ENCODE measurements around the gene MAP3K4.

Gene MAP3K4

GRCh38 chr6:161151660-161152526 is 160.3 kb downstream of the MAP3K4 start:
- Histone ChIP-seq H3K27me3 (ENCODE audit: control insufficient read depth, insufficient read depth, low read length) (no peaks in the 10 kb centered on the region), H3K27ac (ENCODE audit: low read depth, low read length) (no peak overlapping the region), H3K4me1 (ENCODE audit: control insufficient read depth, insufficient read depth, low read length) (no peaks in the 10 kb centered on the region), H3K9me3 (ENCODE audit: control insufficient read depth, insufficient read depth, low read length) (no peaks in the 10 kb centered on the region), H3K4me3 (ENCODE audit: low read depth, low read length) (no peak overlapping the region), H3K9ac (ENCODE audit: low read depth, low read length) (no peak overlapping the region), H3K36me3 (ENCODE audit: control insufficient read depth, insufficient read depth, low read length) (peaks cover 65% of the 10 kb centered on the region)

GRCh38 chr6:161152527-161152862 is 160.9 kb downstream of the MAP3K4 start:
- peaks cover 60% of the 10 kb centered on the region for H3K36me3 ChIP-seq (ENCODE audit: control insufficient read depth, insufficient read depth, low read length)
- H3K4me3 ChIP-seq (ENCODE audit: low read depth, low read length) = no peak overlapping the region
- H3K27me3 ChIP-seq (ENCODE audit: control insufficient read depth, insufficient read depth, low read length) = no peaks in the 10 kb centered on the region
- no peak overlapping the region for H3K27ac ChIP-seq (ENCODE audit: low read depth, low read length)
- H3K9me3 ChIP-seq (ENCODE audit: control insufficient read depth, insufficient read depth, low read length) = no peaks in the 10 kb centered on the region
- no peaks in the 10 kb centered on the region for H3K4me1 ChIP-seq (ENCODE audit: control insufficient read depth, insufficient read depth, low read length)
- H3K9ac ChIP-seq (ENCODE audit: low read depth, low read length) = no peak overlapping the region

- H3K9me3 ChIP-seq (ENCODE audit: control insufficient read depth, insufficient read depth, low read length) = no peaks in the 10 kb centered on the region; the same call in 1 of the 2 replicates
- H3K27me3 ChIP-seq (ENCODE audit: control insufficient read depth, insufficient read depth, low read length) = no peaks in the 10 kb centered on the region
- peaks cover 60% of the 10 kb centered on the region for H3K36me3 ChIP-seq (ENCODE audit: control insufficient read depth, insufficient read depth, low read length)
- no peaks in the 10 kb centered on the region for H3K4me1 ChIP-seq (ENCODE audit: control insufficient read depth, insufficient read depth, low read length)
- H3K4me3 ChIP-seq (ENCODE audit: low read depth, low read length) = no peak overlapping the region
- no peak overlapping the region for H3K9ac ChIP-seq (ENCODE audit: low read depth, low read length)
- no peak overlapping the region for H3K27ac ChIP-seq (ENCODE audit: low read depth, low read length)
These were observed 161.5 kb downstream of the MAP3K4 start for GRCh38 chr6:161152907-161153662.

- Histone ChIP-seq H3K4me3 (ENCODE audit: low read depth, low read length) (no peak overlapping the region), H3K36me3 (ENCODE audit: control insufficient read depth, insufficient read depth, low read length) (peaks cover 54% of the 10 kb centered on the region), H3K27ac (ENCODE audit: low read depth, low read length) (no peak overlapping the region), H3K9ac (ENCODE audit: low read depth, low read length) (no peak overlapping the region), H3K27me3 (ENCODE audit: control insufficient read depth, insufficient read depth, low read length) (no peaks in the 10 kb centered on the region), H3K9me3 (ENCODE audit: control insufficient read depth, insufficient read depth, low read length) (no peaks in the 10 kb centered on the region; the same call in 1 of the 2 replicates), H3K4me1 (ENCODE audit: control insufficient read depth, insufficient read depth, low read length) (no peaks in the 10 kb centered on the region)
These were observed 162.2 kb downstream of the MAP3K4 start for GRCh38 chr6:161153725-161154124.

- no peaks in the 10 kb centered on the region; the same call in 1 of the 2 replicates for H3K9me3 ChIP-seq (ENCODE audit: control insufficient read depth, insufficient read depth, low read length)
- no peaks in the 10 kb centered on the region for H3K4me1 ChIP-seq (ENCODE audit: control insufficient read depth, insufficient read depth, low read length)
- no peak overlapping the region for H3K27ac ChIP-seq (ENCODE audit: low read depth, low read length)
- H3K36me3 ChIP-seq (ENCODE audit: control insufficient read depth, insufficient read depth, low read length) = peaks cover 52% of the 10 kb centered on the region
- H3K27me3 ChIP-seq (ENCODE audit: control insufficient read depth, insufficient read depth, low read length) = no peaks in the 10 kb centered on the region
- no peak overlapping the region for H3K4me3 ChIP-seq (ENCODE audit: low read depth, low read length)
- H3K9ac ChIP-seq (ENCODE audit: low read depth, low read length) = no peak overlapping the region
These were observed 163.3 kb downstream of the MAP3K4 start for GRCh38 chr6:161154796-161155335.

GRCh38 chr6:161161121-161161520 is 169.6 kb downstream of the MAP3K4 start:
- Histone ChIP-seq H3K4me1 (ENCODE audit: control insufficient read depth, insufficient read depth, low read length) (peaks cover 12% of the 10 kb centered on the region), H3K36me3 (ENCODE audit: control insufficient read depth, insufficient read depth, low read length) (peaks cover 64% of the 10 kb centered on the region), H3K27ac (ENCODE audit: low read depth, low read length) (no peak overlapping the region), H3K9ac (ENCODE audit: low read depth, low read length) (no peak overlapping the region), H3K9me3 (ENCODE audit: control insufficient read depth, insufficient read depth, low read length) (no peaks in the 10 kb centered on the region; the same call in 1 of the 2 replicates), H3K27me3 (ENCODE audit: control insufficient read depth, insufficient read depth, low read length) (no peaks in the 10 kb centered on the region), H3K4me3 (ENCODE audit: low read depth, low read length) (no peak overlapping the region)

GRCh38 chr6:161161889-161162624 is 170.5 kb downstream of the MAP3K4 start:
- H3K36me3 ChIP-seq (ENCODE audit: control insufficient read depth, insufficient read depth, low read length) = peaks cover 65% of the 10 kb centered on the region

GRCh38 chr6:161162722-161163121 is 171.2 kb downstream of the MAP3K4 start:
- Histone ChIP-seq H3K27ac (ENCODE audit: low read depth, low read length) (no peak overlapping the region), H3K4me1 (ENCODE audit: control insufficient read depth, insufficient read depth, low read length) (peaks cover 12% of the 10 kb centered on the region), H3K9me3 (ENCODE audit: control insufficient read depth, insufficient read depth, low read length) (no peaks in the 10 kb centered on the region; the same call in 1 of the 2 replicates), H3K27me3 (ENCODE audit: control insufficient read depth, insufficient read depth, low read length) (no peaks in the 10 kb centered on the region), H3K9ac (ENCODE audit: low read depth, low read length) (no peak overlapping the region), H3K36me3 (ENCODE audit: control insufficient read depth, insufficient read depth, low read length) (peaks cover 62% of the 10 kb centered on the region), H3K4me3 (ENCODE audit: low read depth, low read length) (no peak overlapping the region)

More at GRCh38 chr6:161161889-161162624, 170.5 kb downstream of the MAP3K4 start:
- no peaks in the 10 kb centered on the region for H3K27me3 ChIP-seq (ENCODE audit: control insufficient read depth, insufficient read depth, low read length)
- peaks cover 12% of the 10 kb centered on the region for H3K4me1 ChIP-seq (ENCODE audit: control insufficient read depth, insufficient read depth, low read length)
- no peak overlapping the region for H3K4me3 ChIP-seq (ENCODE audit: low read depth, low read length)
- H3K9me3 ChIP-seq (ENCODE audit: control insufficient read depth, insufficient read depth, low read length) = no peaks in the 10 kb centered on the region; the same call in 1 of the 2 replicates
- no peak overlapping the region for H3K27ac ChIP-seq (ENCODE audit: low read depth, low read length)
- H3K9ac ChIP-seq (ENCODE audit: low read depth, low read length) = no peak overlapping the region

- Histone ChIP-seq H3K4me3 (ENCODE audit: low read depth, low read length) (no peak overlapping the region), H3K36me3 (ENCODE audit: control insufficient read depth, insufficient read depth, low read length) (peaks cover 57% of the 10 kb centered on the region), H3K9ac (ENCODE audit: low read depth, low read length) (no peak overlapping the region), H3K27ac (ENCODE audit: low read depth, low read length) (no peak overlapping the region), H3K4me1 (ENCODE audit: control insufficient read depth, insufficient read depth, low read length) (peaks cover 19% of the 10 kb centered on the region), H3K9me3 (ENCODE audit: control insufficient read depth, insufficient read depth, low read length) (no peaks in the 10 kb centered on the region), H3K27me3 (ENCODE audit: control insufficient read depth, insufficient read depth, low read length) (no peaks in the 10 kb centered on the region)
These were observed 172.1 kb downstream of the MAP3K4 start for GRCh38 chr6:161163466-161164181.

GRCh38 chr6:161164182-161164625 is 172.6 kb downstream of the MAP3K4 start:
- no peaks in the 10 kb centered on the region for H3K27me3 ChIP-seq (ENCODE audit: control insufficient read depth, insufficient read depth, low read length)
- no peaks in the 10 kb centered on the region for H3K9me3 ChIP-seq (ENCODE audit: control insufficient read depth, insufficient read depth, low read length)
- peaks cover 54% of the 10 kb centered on the region for H3K36me3 ChIP-seq (ENCODE audit: control insufficient read depth, insufficient read depth, low read length)
- H3K27ac ChIP-seq (ENCODE audit: low read depth, low read length) = no peak overlapping the region
- no peak overlapping the region for H3K4me3 ChIP-seq (ENCODE audit: low read depth, low read length)
- H3K4me1 ChIP-seq (ENCODE audit: control insufficient read depth, insufficient read depth, low read length) = peaks cover 25% of the 10 kb centered on the region
- no peak overlapping the region for H3K9ac ChIP-seq (ENCODE audit: low read depth, low read length)
